HL-60 (cell line): ENCODE measurements around the gene KCNJ6.

Experiments used
- CTCF ChIP-seq: IDR thresholded peaks from one replicate; pipeline ENCODE4 v1.5.1; 2011; ENCODE audit warnings: low read length, control low read depth, inconsistent platforms; ENCODE audit not compliant: insufficient read depth
- GABPA ChIP-seq: IDR thresholded peaks from 2 replicates; pipeline ENCODE4 v1.6.1; 2012; ENCODE audit warnings: low read depth
- POLR2AphosphoS5 ChIP-seq: IDR thresholded peaks from 2 replicates; pipeline ENCODE4 v1.6.1; 2012; ENCODE audit warnings: low read depth
- REST ChIP-seq: IDR thresholded peaks from 2 replicates; pipeline ENCODE4 v1.6.1; 2012; ENCODE audit warnings: low read depth; ENCODE audit not compliant: insufficient replicate concordance

GRCh38 chr21:37803101-37803651 lies 113.1 kb downstream of the KCNJ6 start:
- TF ChIP-seq CTCF = no peak
- no peak for TF ChIP-seq GABPA
- no peak for TF ChIP-seq REST
- no peak for TF ChIP-seq POLR2AphosphoS5
